ENCODE measurements around the gene HYAL3. TPM values are rescaled to one million over a fixed set of nuclear protein-coding genes. Genes with fewer than 3 reads are reported as not detected.

Gene HYAL3
- total RNA-seq, 1 donor from 2014 or later, result 2.5 TPM

DNA sequence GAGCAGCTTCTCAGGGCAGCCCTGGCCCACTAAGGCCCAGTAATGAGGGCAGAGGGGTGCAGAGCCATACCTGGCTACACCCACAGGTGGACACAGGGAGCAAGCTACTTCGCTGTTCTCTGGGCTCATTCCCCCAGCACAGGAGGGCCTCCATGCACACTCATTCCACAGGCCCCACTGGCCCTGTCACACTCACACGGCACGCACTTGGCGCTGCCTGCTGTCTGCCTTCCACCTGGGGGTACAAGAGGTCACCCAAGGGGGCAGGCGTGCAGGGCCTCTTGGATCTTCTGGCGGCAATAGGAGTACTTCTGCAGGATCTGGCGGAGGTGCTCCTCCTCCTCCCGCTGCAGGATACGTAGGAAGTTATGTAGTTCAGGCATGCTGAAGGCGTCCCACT is 31.1 kb upstream of the HYAL3 start:
- ATAC-seq (ENCODE audit: low read depth) (no peak), DNase-seq (no peak)
- Mint-ChIP-seq H3K36me3 (ENCODE audit: low read depth) (peaks cover 53% of the 10 kb centered on the region), H3K4me1 (peaks cover 39% of the 10 kb centered on the region), H3K4me3 (no peak overlapping the region), H3K27ac (no peak overlapping the region), H3K27me3 (no peaks in the 10 kb centered on the region), H3K9me3 (no peaks in the 10 kb centered on the region)
- CTCF ChIA-PET, result no interaction called here
- no peak for TF ChIP-seq CTCF (IDR thresholded peaks at IDR 0.05)
- POLR2A ChIA-PET, result no interaction called here
- intact Hi-C loops (cut with micrococcal nuclease), result no loop called here

- ChIA-PET POLR2A (interaction anchor here (0.6 to 9.7 kb wide), 13 partner anchors 10 to 399 kb away, joined by 3 to 167 read pairs (median 4); partner anchors contain the start of genes CYB561D2, HYAL3, MON1A and NAA80), CTCF (interaction anchor here (1.2 kb wide), 1 partner anchor 9 kb away, joined by 4 read pairs; no protein-coding TSS in a partner anchor)
- Mint-ChIP-seq H3K27ac (peak within 1 kb of the TSS; percentile 84), H3K4me1 (peaks cover 25% of the 10 kb centered on the region), H3K4me3 (peak within 1 kb of the TSS; percentile 92), H3K9me3 (no peaks in the 10 kb centered on the region), H3K36me3 (ENCODE audit: low read depth) (peaks cover 51% of the 10 kb centered on the region), H3K27me3 (no peaks in the 10 kb centered on the region)
- ATAC-seq (ENCODE audit: low read depth) (peak; percentile 96), DNase-seq (peak; percentile 91)
- intact Hi-C loops (cut with micrococcal nuclease), result loop anchor here (1.0 to 2.0 kb wide), 3 partner anchors 9 to 91 kb away; partner anchors contain the start of genes GNAI2 and TMEM115
- TF ChIP-seq CTCF (IDR thresholded peaks at IDR 0.05), result no peak
Observed at GRCh38 chr3:50327943-50328691, 28.9 kb upstream of the HYAL3 start, which contains the start of gene TUSC2. Gene TUSC2 (minus strand): TSS chr3:50328223. CDS start chr3:50328099, 124 bp downstream.

GRCh38 chr3:50327129-50327528 is 27.9 kb upstream of the HYAL3 start:
- Mint-ChIP-seq H3K27me3 (no peaks in the 10 kb centered on the region), H3K4me1 (peaks cover 25% of the 10 kb centered on the region), H3K4me3 (peak overlapping the region; percentile 92), H3K9me3 (no peaks in the 10 kb centered on the region), H3K27ac (peak overlapping the region; percentile 46), H3K36me3 (ENCODE audit: low read depth) (peaks cover 49% of the 10 kb centered on the region)
- CTCF ChIA-PET, result no interaction called here
- DNase-seq (no peak), ATAC-seq (ENCODE audit: low read depth) (no peak)
- POLR2A ChIA-PET, result interaction anchor here (0.6 to 9.7 kb wide), 8 partner anchors 11 to 387 kb away, joined by 3 to 167 read pairs (median 4); partner anchors contain the start of genes CYB561D2, HYAL3, NAA80 and NPRL2
- TF ChIP-seq CTCF (IDR thresholded peaks at IDR 0.05), result no peak
- intact Hi-C loops (cut with micrococcal nuclease), result no loop called here

DNA sequence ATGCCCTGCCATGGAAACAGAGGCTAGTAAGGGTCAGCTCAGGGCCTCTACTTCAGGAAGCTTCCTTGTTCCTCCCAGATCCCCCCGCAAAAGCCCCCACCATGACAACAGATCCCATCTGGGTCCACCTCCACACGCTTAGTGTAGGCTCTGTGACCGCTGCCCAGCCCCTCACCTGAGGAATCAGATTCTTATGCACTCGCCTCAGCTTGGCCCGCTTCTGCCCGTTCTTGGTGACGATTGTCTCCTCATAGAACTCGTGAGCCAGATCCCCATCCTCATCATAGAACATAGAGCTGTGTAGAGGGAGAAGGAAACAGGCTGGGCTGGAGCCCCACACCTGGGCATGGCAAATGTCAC is 27.0 kb upstream of the HYAL3 start:
- intact Hi-C loops (cut with micrococcal nuclease), result no loop called here

More for the DNA sequence above, 27.0 kb upstream of the HYAL3 start:
- ATAC-seq (ENCODE audit: low read depth), result no peak
- H3K36me3 Mint-ChIP-seq (ENCODE audit: low read depth), result peaks cover 41% of the 10 kb centered on the region
- H3K4me3 Mint-ChIP-seq, result peak overlapping the region; percentile 53
- ChIA-PET POLR2A (interaction anchor here (0.9 to 9.7 kb wide), 2 partner anchors 12 to 25 kb away, joined by 3 to 167 read pairs; partner anchors contain the start of genes CYB561D2, NPRL2 and RASSF1), CTCF (no interaction called here)
- no peak for DNase-seq
- H3K4me1 Mint-ChIP-seq, result peaks cover 25% of the 10 kb centered on the region
- no peaks in the 10 kb centered on the region for H3K27me3 Mint-ChIP-seq
- no peak for TF ChIP-seq CTCF (IDR thresholded peaks at IDR 0.05)
- H3K27ac Mint-ChIP-seq, result no peak overlapping the region
- H3K9me3 Mint-ChIP-seq, result no peaks in the 10 kb centered on the region

Data from activated B cell treated with CpG ODN at 0.5 μM for 24 hours (primary cell).